OCI-LY7 (cell line): ENCODE data around the gene DKK1.

Experiments used
- CTCF ChIP-seq: fragments of 200-600 bp; sonication (generic); conservative IDR thresholded peaks from 2 replicates; pipeline ENCODE4 v1.5.1; 2014; ENCODE audit warnings: mild to moderate bottlenecking, antibody characterized with exemption, low read length, moderate library complexity, mixed read lengths
- EZH2phosphoT487 ChIP-seq: fragments of 200-600 bp; sonication (generic); IDR thresholded peaks from 2 replicates; pipeline ENCODE4 v1.6.1; 2018; ENCODE audit warnings: low read depth, borderline replicate concordance, mild to moderate bottlenecking, mixed run types, antibody characterized with exemption, low read length, moderate library complexity, mixed read lengths

DNA sequence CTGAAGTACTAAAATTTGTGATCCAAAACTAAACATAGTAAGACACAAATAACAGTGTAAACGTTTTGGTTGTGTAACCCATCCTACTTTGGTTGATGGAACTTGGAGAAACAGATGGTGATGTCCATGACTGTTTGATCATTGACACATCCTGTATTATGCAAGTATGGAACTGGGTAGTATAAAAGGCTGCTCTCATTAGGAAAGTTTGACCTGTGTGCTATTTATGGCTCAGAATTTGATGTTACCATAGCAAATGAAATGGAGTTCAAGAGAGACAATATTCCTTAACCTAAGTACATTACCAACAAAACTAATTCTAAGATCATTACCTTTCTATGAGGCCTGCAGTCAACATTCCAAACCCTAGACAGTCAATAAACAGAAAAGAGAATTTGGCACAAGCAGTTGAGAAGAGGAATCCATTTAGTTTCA is 39.9 kb downstream of the DKK1 start:
- no peak for TF ChIP-seq CTCF
- no peak for TF ChIP-seq EZH2phosphoT487
